Mesodermal cell (in vitro differentiated cells): ENCODE measurements around the gene CFAP77.

Experiments
- H3K27ac ChIP-seq: 2 replicates; pipeline ENCODE4 v1.7.0; 2013; ENCODE audit warnings: mild to moderate bottlenecking, low read depth, low read length, moderate library complexity; ENCODE audit not compliant: severe bottlenecking
- H3K36me3 ChIP-seq: 2 replicates; pipeline ENCODE4 v1.7.1; 2013; ENCODE audit warnings: mild to moderate bottlenecking, low read length, moderate library complexity; ENCODE audit not compliant: control insufficient read depth, insufficient read depth
- H3K4me1 ChIP-seq: one replicate; pipeline ENCODE4 v1.7.1; 2013; ENCODE audit warnings: mild to moderate bottlenecking, low read length; ENCODE audit not compliant: insufficient read depth, control insufficient read depth, poor library complexity, severe bottlenecking
- H3K4me3 ChIP-seq: 2 replicates; pipeline ENCODE4 v1.7.0; 2013; ENCODE audit warnings: low read length, control low read depth, mild to moderate bottlenecking; ENCODE audit not compliant: insufficient read depth, poor library complexity, severe bottlenecking; ENCODE audit errors: extremely low read depth
- H3K9me3 ChIP-seq: 2 replicates; pipeline ENCODE4 v1.7.1; 2013; ENCODE audit warnings: mild to moderate bottlenecking, low read length, moderate library complexity; ENCODE audit not compliant: control insufficient read depth
- WGBS, 2 experiments: methylation state at CpG; one replicate each; pipeline ENCODE4 v1.1.5; 2013; ENCODE audit warnings: missing lambda C conversion rate in 2 of 2; ENCODE audit not compliant: insufficient coverage in 2 of 2; 5-methylcytosine and 5-hydroxymethylcytosine counted together

The CFAP77 gene

DNA sequence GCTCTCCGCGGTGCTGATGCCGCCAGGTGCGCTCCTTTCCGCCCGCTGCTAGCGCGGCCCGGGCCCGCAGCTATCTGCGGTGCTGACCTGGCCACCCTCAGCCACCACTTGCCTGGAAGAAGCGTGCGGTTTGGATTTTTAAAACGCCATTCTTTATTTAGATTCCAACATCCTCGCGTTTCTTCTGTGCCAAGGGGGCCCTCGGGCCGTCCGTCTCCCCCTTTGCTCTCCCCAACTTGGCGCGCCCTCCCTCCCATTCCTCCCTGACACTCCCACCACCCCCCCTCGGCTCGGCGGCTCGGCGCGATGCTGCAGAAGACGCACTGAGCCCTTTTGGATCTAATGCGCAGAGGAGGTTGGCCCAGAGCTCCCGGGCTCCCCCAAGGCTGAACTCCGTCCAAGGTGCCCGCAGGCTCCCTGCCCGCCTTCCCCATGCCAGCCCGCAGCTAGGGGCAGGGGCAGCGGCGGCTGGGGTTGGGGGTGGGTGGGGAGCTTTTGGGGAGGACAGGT, 172.3 kb downstream of the CFAP77 start, which contains the start of gene BARHL1:
BARHL1 (plus strand) TSS at position 331 of the 510 bp plus-strand sequence. CDS start 192 bp downstream, outside the sequence.
- H3K4me1 ChIP-seq: peaks cover 39% of the 10 kb centered on the region
- H3K9me3 ChIP-seq: no peaks in the 10 kb centered on the region
- H3K27ac ChIP-seq: no peak within 1 kb of the TSS
- no peaks in the 10 kb centered on the region for H3K36me3 ChIP-seq
- peak within 1 kb of the TSS; percentile 16 for H3K4me3 ChIP-seq
- WGBS, 2 experiments: 2 to 6% methylated on average over 17 to 30 of the region's 36 CpGs

DNA sequence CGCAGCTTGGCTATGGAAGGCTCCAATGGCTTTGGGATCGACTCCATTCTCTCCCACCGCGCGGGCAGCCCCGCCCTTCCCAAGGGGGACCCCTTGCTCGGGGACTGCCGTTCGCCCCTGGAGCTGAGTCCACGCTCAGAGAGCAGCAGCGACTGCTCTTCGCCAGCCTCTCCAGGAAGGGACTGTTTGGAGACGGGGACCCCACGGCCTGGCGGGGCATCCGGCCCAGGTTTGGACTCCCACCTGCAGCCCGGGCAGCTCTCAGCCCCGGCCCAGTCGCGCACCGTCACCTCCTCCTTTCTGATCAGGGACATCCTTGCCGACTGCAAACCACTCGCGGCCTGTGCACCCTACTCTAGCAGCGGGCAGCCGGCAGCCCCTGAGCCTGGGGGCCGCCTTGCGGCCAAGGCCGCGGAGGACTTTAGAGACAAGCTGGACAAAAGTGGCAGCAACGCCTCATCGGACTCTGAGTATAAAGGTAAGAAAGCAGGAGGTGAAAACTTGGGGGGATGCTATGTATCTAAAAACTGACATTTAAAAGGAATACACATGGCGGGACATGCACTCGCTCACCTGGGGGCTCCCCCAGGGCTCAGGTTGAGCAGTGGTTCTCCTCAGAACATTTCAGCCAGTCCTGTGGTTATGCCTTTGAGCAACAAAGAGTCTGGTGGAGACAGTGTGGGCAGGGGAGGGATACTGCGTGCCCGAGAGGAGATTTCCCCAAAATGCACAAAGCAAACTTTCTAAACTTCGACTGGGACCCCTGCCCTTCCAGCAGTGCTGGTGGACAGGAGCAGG, 173.0 kb downstream of the CFAP77 start:
- no peak overlapping the region for H3K27ac ChIP-seq
- no peak overlapping the region for H3K4me3 ChIP-seq
- 18 to 23% methylated on average over 23 to 35 of the region's 37 CpGs for WGBS, 2 experiments
- H3K4me1 ChIP-seq: peaks cover 39% of the 10 kb centered on the region
- H3K36me3 ChIP-seq: no peaks in the 10 kb centered on the region
- H3K9me3 ChIP-seq: no peaks in the 10 kb centered on the region

DNA sequence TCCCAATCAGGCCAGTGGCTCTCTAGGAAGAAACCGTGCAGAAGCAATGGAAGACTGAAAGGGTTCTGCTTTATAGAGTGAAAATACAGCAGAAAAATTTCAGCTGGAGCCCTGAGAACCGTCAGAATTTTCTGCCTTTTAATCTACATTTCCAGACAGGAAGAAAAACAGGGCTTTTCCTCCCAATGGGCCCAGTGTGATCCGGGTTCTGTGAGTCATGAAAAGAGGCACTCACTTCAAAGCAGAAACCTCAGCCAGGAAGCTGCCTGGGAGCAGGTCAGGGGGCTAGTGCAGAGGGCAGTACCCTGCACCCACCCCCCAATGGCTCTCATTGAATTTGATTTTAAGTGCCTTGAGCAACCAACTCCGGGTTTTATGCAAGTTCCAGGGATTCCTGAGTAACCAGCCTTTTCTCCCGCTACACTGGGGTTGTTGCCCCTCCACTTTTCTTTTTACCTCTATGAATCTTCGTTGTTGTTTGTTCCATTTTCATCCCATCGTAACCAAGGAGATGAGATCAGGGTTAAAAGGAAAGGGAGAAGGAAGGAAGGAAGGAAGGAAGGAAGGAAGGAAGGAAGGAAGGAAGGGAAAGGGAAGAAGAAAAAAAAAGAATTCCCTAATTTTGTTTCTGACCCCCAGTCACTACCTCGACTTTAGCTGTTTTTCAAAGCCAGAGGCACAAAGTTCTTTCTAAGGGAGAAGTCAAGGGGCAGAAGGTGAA, 173.7 kb downstream of the CFAP77 start:
- 0% methylated on average over 5 of the region's 8 CpGs for WGBS, 2 experiments
- Histone ChIP-seq H3K4me1 (peaks cover 39% of the 10 kb centered on the region), H3K4me3 (no peak overlapping the region), H3K27ac (no peak overlapping the region), H3K9me3 (no peaks in the 10 kb centered on the region), H3K36me3 (no peaks in the 10 kb centered on the region)

DNA sequence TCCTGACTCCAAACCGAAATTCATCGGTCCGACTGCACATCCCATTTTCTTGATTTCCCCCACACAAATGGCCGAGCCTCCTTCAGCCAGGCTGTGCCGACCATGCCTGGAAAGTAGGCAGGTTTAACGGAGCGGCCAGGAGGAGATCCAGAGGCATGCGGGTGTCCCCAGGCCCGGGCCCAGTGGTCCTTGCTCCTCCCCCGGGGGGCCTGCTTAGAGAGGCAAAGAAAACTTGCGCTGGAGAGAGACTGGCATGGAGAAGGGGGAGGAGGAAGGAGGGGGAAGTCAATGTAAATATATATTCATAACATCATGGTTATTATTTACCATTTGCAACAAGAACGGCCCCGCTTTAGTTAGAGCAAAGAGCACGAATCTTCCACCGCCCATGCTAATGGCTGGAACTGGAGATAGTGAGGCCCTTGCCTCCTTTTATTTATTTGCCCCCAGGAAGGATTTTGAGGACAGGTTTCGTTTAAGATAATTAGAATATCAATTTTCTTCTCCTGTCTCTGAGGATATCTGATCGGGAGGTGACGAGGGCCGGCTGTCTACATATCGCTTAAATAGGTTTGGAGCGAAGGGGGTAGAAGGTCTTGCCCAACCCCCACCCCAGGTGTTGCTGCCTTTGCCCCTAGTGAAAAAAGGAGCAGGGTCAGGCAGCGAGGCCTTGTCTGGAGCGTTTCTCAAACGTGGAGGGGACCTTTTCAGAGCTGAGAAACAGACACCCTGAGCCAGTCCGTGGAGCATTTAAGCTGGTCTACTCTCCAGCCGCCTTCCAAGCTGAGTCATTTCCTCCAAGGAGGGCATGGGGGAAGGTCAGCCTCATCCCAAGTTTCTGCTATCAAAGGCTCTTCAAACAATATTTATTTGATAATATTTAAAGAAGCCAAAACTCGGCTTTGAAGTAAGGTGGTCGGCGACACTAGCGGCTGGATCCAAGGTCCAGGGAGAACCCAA, 174.9 kb downstream of the CFAP77 start:
- no peak overlapping the region for H3K4me3 ChIP-seq
- peaks cover 39% of the 10 kb centered on the region for H3K4me1 ChIP-seq
- H3K9me3 ChIP-seq: no peaks in the 10 kb centered on the region
- 3 to 4% methylated on average over 18 to 20 of the region's 30 CpGs for WGBS, 2 experiments
- no peaks in the 10 kb centered on the region for H3K36me3 ChIP-seq
- H3K27ac ChIP-seq: no peak overlapping the region

DNA sequence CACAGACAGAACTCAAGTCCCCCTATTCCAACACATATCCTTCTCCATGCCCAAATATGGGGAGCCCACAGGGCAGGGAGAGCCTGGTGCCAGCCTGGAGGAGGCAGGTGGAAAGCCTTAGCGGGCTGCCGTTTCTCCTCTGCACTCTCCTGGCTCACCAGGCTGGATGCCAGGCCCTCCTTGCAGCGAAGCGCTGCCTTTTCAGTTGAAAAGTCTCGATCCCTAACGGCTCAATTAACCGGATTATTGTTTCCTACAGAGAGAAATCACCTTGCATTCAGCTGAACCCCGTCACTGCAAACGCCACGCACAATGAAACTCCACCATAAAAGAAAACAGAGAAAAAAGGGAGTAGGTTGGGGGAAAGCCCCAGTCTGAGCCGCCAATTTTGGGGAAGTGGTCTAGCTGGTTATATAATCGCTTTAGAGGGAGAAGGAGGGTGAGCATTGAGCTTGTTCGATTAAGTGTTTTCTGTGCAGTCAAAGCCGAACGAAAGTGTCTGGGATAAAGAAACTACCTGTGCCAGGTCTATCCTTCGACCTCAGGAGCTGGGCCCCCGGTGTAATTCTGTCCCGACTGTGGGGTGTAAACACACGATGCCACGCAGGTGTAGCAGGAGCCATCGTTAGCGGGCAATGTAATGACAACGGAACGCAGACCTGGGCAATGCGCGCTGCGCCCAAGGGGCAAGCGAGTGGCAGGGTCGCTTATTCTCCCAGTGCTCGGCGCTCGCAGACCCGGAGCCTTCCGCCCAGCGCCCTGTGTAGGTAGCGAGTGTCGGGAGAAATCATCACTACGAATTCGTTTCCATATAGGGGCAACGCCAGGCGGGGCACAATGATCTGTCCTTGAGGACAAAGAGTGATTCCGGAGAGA, 176.2 kb downstream of the CFAP77 start:
- Histone ChIP-seq H3K9me3 (no peaks in the 10 kb centered on the region), H3K27ac (no peak overlapping the region), H3K4me3 (no peak overlapping the region), H3K4me1 (peaks cover 39% of the 10 kb centered on the region), H3K36me3 (no peaks in the 10 kb centered on the region)
- 3 to 5% methylated on average over 35 to 36 of the region's 42 CpGs for WGBS, 2 experiments

DNA sequence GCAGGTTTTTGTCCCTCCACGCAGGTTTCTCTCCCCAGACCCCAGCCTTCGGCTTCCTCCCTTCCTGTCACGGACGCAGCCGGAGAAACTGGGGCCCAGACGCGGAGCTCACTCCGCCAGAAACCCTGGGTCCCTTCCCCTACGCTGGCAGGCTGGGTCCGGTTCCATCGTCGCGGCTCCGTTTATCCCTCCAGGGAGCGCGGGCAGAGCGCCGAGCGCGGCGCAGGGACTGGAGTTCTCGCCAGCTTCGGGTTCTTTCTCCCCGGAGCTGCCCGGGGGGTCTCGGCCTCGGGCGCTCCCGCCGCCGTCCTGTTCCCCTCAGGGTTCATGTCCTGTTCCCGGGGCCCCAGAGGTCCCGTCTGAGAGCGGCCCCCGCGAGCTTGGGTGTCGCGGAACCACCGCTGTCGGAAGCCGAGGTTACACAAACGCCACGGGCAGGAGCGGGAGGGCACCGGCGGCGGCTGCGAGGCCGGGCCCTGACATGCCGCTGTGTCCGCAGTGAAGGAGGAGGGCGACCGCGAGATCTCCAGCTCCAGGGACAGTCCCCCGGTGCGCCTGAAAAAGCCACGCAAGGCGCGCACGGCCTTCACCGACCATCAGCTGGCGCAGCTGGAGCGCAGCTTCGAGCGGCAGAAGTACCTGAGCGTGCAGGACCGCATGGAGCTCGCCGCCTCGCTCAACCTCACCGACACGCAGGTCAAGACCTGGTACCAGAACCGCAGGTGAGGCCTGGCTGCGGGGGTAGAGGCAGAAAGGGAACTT, 177.0 kb downstream of the CFAP77 start:
- Histone ChIP-seq H3K9me3 (no peaks in the 10 kb centered on the region), H3K4me1 (peaks cover 39% of the 10 kb centered on the region), H3K4me3 (no peak overlapping the region), H3K36me3 (no peaks in the 10 kb centered on the region), H3K27ac (no peak overlapping the region)
- WGBS, 2 experiments: 1 to 2% methylated on average over 67 to 71 of the region's 74 CpGs

DNA sequence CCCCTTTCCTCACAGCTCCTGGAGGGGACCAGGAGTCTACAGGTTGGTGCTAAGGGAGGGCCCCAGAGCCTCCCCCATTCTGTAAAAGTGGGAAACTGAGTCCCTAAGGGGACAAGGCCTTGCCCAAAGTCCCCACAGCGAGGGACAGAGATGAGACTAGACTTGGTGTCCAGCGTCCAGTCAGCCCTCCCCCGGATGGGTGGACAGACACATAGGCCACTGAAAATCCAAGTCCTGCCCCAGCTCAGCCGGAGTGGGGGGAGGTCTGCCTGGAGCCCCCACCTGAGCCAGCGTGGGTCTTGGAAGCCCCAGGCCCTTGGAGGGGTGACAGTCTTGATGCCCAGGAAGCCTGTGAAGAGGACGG, 177.6 kb downstream of the CFAP77 start:
- 35 to 36% methylated on average over 6 of the region's 6 CpGs for WGBS, 2 experiments

DNA sequence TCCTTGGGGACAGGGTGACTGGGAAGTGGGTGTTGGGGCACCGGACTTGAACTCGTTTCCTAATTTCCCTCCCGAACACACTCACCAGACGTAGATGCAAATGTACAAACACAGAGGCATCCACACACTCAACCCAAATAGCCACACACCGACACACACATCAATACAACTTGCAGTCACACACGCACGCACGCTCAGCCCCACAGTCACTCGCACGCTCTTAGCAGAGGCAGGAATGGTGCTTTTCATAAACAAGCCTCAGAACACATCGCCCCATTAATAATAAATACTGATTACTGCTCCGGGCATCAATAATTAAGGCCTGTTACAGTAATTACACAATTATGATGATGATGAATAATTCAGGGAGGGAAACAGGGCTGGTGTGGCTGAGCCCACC, 178.1 kb downstream of the CFAP77 start:
- 44 to 46% methylated on average over 6 to 10 of the region's 12 CpGs for WGBS, 2 experiments
- H3K4me1 ChIP-seq: peaks cover 39% of the 10 kb centered on the region

More for the DNA sequence above, 177.6 kb downstream of the CFAP77 start:
- H3K27ac ChIP-seq: no peak overlapping the region
- no peaks in the 10 kb centered on the region for H3K9me3 ChIP-seq
- H3K4me1 ChIP-seq: peaks cover 43% of the 10 kb centered on the region
- H3K36me3 ChIP-seq: no peaks in the 10 kb centered on the region
- no peak overlapping the region for H3K4me3 ChIP-seq

DNA sequence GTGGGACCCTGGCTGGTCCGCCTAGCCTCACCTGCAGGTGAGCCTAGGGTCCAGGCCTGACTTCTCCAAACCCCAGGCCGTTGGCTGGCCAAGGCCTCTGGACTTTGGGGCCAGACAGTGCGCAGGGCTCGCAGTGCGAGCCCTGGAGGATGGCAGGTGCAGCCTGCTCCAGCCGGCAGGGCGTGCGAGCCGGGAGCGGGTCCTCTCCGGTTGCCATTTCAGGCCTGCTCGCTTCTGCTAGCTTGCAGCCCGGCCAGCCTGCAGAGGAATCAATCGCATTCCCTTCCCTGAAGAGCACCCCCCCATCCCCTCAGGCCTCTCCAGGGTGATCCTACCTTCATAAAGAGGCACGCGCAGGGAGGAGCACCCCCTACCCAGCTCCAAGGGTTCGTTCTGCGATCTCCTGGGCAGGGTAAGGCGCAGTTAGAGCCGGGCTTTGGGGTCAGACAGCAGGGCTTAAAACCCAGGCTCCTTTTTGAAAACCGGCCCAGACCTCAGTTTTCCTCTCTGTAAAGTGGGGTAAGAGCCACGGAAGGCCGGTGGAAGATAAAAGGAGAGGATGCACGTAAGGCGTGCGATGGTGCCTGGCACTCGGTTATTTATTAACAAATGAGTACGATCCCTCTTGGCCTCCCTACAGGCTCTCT, 178.6 kb downstream of the CFAP77 start:
- WGBS, 2 experiments: 5 to 6% methylated on average over 21 of the region's 28 CpGs
- H3K4me3 ChIP-seq: no peak overlapping the region
- H3K9me3 ChIP-seq: no peaks in the 10 kb centered on the region

More for the DNA sequence above, 178.1 kb downstream of the CFAP77 start:
- Histone ChIP-seq H3K27ac (no peak overlapping the region), H3K4me3 (no peak overlapping the region), H3K9me3 (no peaks in the 10 kb centered on the region), H3K36me3 (no peaks in the 10 kb centered on the region)

More for the DNA sequence above, 178.6 kb downstream of the CFAP77 start:
- H3K27ac ChIP-seq: no peak overlapping the region
- H3K4me1 ChIP-seq: peaks cover 33% of the 10 kb centered on the region
- peaks cover 3% of the 10 kb centered on the region for H3K36me3 ChIP-seq
